Liver (tissue), 3 donors: Measurements from ENCODE around the gene DNASE2B.

Experiments
- EGR1 ChIP-seq, 2 donors: IDR thresholded peaks; 2 replicates each; pipeline ENCODE4 v1.6.1; 2016 to 2018; ENCODE audit warnings: antibody characterized with exemption in 2 of 2, low read depth in 2 of 2
- JUND ChIP-seq, 2 donors: IDR thresholded peaks; 2 replicates each; pipeline ENCODE4 v1.6.1; 2016; ENCODE audit warnings: antibody characterized with exemption in 2 of 2
- RAD21 ChIP-seq, 2 donors: IDR thresholded peaks; 2 replicates each; pipeline ENCODE4 v1.6.1; 2016; ENCODE audit warnings: antibody characterized with exemption in 2 of 2, mild to moderate bottlenecking in 2 of 2
- TAF1 ChIP-seq: conservative IDR thresholded peaks from 2 replicates; pipeline ENCODE4 v1.6.1; 2016; ENCODE audit warnings: antibody characterized with exemption, mild to moderate bottlenecking
- YY1 ChIP-seq: IDR thresholded peaks from 2 replicates; pipeline ENCODE4 v1.6.1; 2016; ENCODE audit warnings: antibody characterized with exemption, mild to moderate bottlenecking
- TF ChIP-seq, protein P1 (sequence below): fragments of 150-350 bp; IDR thresholded peaks from 2 replicates; pipeline ENCODE4 v1.5.1; 2017; ENCODE audit warnings: improper control_type of control experiment, low read depth, low read length; ENCODE audit not compliant: missing input control
- TF ChIP-seq, protein P2 (sequence below): IDR thresholded peaks from 2 replicates; pipeline ENCODE4 v1.6.1; 2016; ENCODE audit warnings: antibody characterized with exemption
- donor health status: healthy.
- donor health status: healthy.

DNA sequence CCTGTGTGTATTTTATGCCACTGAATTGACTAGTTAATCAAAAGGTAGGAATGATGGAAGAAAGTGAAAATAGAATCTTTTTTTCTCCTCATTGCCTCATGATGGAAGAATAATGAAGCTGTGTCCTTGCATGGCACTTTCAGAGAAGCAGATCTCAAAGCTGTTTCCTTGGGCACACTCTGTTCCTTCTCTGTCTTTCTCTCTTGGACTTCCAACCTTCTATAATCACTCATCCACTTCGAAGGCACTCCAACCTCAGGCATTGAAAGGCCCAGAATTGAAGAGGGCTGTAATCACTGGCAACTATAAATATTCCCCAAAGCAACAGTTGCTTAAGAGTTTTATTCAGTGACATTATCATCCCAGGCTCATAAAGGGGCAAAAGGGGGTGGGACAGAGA lies 31.1 kb upstream of the DNASE2B start:
- TF ChIP-seq, protein P1, sequence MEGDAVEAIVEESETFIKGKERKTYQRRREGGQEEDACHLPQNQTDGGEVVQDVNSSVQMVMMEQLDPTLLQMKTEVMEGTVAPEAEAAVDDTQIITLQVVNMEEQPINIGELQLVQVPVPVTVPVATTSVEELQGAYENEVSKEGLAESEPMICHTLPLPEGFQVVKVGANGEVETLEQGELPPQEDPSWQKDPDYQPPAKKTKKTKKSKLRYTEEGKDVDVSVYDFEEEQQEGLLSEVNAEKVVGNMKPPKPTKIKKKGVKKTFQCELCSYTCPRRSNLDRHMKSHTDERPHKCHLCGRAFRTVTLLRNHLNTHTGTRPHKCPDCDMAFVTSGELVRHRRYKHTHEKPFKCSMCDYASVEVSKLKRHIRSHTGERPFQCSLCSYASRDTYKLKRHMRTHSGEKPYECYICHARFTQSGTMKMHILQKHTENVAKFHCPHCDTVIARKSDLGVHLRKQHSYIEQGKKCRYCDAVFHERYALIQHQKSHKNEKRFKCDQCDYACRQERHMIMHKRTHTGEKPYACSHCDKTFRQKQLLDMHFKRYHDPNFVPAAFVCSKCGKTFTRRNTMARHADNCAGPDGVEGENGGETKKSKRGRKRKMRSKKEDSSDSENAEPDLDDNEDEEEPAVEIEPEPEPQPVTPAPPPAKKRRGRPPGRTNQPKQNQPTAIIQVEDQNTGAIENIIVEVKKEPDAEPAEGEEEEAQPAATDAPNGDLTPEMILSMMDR = no peak
- TF ChIP-seq JUND (IDR thresholded peaks at IDR 0.05) (no peak), RAD21 (IDR thresholded peaks at IDR 0.05) (no peak), TAF1 (no peak), YY1 (no peak), EGR1 (IDR thresholded peaks at IDR 0.05; ENCODE audit: low read depth in 2 of 2) (no peak)
- TF ChIP-seq, protein P2, sequence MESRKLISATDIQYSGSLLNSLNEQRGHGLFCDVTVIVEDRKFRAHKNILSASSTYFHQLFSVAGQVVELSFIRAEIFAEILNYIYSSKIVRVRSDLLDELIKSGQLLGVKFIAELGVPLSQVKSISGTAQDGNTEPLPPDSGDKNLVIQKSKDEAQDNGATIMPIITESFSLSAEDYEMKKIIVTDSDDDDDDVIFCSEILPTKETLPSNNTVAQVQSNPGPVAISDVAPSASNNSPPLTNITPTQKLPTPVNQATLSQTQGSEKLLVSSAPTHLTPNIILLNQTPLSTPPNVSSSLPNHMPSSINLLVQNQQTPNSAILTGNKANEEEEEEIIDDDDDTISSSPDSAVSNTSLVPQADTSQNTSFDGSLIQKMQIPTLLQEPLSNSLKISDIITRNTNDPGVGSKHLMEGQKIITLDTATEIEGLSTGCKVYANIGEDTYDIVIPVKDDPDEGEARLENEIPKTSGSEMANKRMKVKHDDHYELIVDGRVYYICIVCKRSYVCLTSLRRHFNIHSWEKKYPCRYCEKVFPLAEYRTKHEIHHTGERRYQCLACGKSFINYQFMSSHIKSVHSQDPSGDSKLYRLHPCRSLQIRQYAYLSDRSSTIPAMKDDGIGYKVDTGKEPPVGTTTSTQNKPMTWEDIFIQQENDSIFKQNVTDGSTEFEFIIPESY = no peak
